Erythroblast (primary cell): ENCODE results near the gene CLEC11A.

Experiments used
- GATA1 ChIP-seq: IDR thresholded peaks from 2 replicates; pipeline ENCODE4 v1.6.1; 2011; ENCODE audit warnings: low read depth, mild to moderate bottlenecking, control low read depth, low read length, moderate library complexity
- POLR2A ChIP-seq: IDR thresholded peaks from 2 replicates; pipeline ENCODE4 v1.6.1; 2011; ENCODE audit warnings: mild to moderate bottlenecking, low read length

GRCh38 chr19:50719119-50719435 is 4.1 kb upstream of the CLEC11A start:
- TF ChIP-seq POLR2A = no peak
- TF ChIP-seq GATA1 = no peak
